HG03039 (cell line): ENCODE results near the gene ARID3A.

Source experiments
- ATAC-seq: cut with Tn5 transposase; IDR thresholded peaks from one replicate; pipeline ENCODE4 v1.9.1; 2021; ENCODE audit warnings: mild to moderate bottlenecking, moderate library complexity; ENCODE audit not compliant: unreplicated experiment

Gene ARID3A

DNA sequence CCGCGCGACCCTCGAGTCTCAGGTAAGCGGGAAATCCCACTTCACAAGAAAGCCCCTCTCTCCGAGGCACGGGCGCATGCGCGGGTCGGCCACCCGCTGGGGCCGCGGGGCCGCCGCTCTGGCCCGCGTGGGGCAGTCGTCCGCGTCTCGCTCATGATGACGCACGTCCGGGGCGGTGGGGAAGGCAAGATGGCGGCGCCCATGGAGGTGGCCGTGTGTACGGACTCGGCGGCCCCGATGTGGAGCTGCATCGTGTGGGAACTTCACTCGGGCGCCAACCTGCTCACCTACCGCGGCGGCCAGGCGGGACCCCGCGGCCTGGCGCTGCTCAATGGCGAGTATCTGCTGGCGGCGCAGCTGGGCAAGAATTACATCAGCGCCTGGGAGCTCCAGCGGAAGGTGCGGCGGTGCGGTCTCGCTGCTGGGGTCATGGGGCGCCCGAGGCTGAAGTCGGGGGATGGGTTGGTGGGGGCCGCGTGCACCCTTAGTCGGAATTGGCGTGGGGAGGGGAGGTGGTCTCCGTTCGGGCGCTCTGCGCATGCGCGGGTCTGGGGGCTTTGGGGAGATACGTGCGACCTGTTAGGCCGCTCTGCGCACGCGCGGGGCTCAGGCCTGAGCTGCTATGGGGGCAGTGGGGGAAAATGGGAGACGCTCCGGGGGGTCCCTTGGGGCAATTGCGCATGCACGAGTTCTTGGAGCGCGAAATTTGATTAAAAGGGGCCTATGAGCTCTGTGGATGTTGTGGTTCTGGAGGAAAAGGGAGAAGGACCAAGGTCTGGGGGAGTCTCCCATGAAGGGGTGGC lies 58.5 kb downstream of the ARID3A start, which contains the start of gene WDR18:
Gene WDR18, plus strand, starts transcription at position 181 of the 803 bp plus-strand sequence. Its CDS starts 9 bp downstream, at position 190.
- no peak for ATAC-seq

DNA sequence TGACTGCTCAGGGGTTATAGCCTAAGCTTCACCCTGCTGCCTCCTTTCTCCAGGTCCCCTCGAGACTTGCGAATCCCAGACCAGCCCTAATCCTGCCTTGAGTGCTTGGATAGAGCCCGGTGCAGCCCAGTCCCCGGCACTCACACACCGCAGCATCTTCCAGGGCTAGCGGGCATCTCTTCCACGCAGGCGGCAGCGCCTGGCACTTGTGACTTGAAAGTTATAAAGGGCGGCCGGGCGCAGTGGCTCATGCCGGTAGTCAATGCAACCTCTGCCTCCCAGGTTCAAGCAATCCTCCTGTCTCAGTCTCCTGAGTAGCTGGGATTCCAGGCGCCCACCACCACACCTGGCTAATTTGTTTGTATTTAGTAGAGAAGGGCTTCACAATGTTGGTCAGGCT lies 60.2 kb downstream of the ARID3A start:
- no peak for ATAC-seq

DNA sequence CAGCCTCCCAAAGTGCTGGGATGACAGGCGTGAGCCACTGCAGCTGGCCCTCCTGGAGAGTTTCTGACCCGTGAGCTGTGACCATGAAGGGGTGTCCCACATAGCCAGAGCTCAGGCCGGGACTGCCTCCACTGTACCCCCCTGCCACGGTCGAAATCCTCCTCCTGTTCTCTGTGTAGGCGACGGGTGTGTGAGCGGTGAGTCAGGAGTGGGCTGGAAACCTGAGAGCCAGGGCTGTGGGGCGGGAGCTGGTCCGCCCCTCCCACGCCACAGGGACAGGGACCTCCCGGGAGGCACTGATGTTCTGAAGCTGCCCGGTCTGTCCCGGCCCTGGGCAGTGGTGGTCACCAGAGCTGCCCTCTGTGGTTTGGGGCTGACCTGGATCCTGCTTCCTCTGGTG lies 62.2 kb downstream of the ARID3A start:
- ATAC-seq, result no peak

DNA sequence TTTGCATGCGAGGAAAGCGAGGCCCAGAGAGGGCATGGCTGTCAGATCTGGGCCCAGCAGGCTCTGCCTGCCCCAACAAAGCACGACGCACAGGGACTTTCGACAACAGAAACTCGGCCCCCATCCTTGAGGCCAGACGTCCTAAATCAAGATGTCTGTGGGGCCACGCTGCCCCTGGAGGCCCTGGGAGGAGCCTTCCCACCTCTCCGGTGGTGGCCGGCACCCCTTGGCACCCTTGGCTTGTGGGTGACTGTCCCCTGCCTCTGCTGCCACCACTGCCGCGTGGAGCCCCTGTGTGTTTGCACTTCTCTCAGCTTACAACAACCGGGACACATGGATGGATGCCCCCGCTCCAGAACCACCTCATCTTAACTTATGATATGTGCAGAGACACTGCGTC lies 62.7 kb downstream of the ARID3A start:
- no peak for ATAC-seq

DNA sequence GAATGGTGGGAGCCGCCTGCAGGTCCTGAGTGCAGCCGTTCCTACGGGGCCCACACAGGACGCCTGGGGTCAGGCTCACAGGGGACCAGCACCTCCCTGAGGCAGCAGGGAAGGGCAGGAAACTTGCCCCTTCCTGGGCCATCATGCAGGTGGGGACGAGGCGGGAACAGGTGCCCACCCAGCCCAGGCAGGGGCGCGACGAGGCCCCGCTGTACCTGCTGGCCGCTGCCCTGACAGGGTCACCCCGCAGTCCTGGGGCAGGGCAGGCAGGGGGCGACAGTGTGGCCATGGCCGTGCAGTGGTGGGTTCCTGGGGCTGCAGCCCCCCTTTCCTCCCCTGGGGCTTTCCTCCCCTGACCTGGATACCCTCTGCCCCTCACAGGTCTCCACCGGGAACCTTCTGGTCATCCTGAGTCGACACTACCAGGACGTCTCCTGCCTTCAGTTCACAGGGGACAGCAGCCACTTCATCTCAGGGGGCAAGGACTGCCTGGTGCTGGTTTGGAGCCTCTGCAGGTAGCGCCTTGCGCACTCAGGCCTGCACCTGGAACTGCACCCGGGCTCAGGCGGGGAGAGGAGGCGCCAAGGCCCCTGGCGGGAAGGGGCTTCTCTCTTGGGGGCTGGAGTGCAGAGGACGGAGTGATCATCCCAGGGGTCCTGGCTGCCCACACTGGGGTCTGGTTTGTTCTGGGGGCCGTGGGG lies 63.7 kb downstream of the ARID3A start:
- ATAC-seq, result no peak

DNA sequence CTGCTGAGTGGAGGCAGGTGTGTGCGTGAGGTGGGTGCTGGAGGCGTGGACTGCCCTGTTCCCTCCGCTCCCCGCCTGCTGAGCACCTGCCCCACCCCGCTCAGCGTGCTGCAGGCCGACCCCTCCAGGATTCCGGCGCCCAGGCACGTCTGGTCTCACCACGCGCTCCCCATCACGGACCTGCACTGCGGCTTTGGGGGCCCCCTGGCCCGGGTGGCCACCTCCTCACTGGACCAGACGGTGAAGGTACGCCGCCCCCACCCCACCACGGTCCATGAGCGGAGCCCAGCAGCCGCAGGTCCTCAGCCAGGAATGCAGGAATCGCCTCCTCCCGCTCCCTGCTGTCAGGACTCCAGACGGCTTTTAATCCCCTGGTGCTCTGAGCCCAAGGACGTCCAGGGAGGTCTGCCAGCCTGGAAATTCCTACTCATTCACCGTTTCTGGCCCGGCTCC lies 64.3 kb downstream of the ARID3A start:
- no peak for ATAC-seq

DNA sequence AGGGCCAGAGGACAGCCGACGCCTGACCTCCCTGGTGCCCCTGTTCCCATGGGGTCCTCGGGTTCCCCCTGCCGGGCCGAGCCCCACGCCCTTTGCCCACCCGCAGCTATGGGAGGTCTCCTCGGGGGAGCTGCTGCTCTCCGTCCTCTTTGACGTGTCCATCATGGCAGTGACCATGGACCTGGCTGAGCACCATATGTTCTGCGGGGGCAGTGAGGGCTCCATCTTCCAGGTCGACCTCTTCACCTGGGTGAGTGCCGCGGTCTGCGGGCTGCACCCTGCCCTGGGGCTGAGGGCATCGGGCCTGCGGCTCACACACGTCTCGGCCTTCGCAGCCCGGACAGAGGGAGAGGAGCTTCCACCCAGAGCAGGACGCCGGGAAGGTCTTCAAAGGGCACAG lies 64.9 kb downstream of the ARID3A start:
- ATAC-seq, result no peak

DNA sequence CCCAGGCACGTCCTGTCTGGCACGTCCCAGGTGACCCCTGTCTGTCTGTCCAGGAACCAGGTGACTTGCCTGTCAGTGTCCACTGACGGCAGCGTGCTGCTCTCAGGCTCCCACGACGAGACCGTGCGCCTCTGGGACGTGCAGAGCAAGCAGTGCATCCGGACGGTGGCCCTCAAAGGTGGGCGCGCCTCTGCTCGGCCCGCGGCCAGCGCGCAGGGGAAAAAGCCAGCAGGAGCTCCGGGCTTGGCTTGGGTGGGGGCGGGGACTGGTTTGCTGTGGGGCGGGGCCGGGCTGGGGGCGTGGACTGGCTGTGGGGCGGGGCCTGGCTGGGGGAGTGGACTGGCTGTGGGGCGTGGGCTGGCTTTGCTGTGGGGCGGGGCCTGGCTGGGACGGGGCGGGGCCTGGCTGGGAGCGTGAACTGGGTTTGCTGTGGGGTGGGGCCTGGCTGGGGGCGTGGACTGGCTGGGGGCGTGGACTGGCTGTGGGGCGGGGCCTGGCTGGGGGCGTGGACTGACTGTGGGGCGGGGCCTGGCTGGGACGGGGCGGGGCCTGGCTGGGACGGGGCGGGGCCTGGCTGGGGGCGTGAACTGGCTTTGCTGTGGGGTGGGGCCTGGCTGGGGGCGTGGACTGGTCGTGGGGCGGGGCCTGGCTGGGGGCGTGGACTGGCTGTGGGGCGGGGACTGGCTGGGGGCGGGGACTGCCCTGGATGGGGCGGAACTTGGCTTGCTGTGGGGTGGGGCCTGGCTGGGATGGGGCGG lies 65.5 kb downstream of the ARID3A start:
- no peak for ATAC-seq

DNA sequence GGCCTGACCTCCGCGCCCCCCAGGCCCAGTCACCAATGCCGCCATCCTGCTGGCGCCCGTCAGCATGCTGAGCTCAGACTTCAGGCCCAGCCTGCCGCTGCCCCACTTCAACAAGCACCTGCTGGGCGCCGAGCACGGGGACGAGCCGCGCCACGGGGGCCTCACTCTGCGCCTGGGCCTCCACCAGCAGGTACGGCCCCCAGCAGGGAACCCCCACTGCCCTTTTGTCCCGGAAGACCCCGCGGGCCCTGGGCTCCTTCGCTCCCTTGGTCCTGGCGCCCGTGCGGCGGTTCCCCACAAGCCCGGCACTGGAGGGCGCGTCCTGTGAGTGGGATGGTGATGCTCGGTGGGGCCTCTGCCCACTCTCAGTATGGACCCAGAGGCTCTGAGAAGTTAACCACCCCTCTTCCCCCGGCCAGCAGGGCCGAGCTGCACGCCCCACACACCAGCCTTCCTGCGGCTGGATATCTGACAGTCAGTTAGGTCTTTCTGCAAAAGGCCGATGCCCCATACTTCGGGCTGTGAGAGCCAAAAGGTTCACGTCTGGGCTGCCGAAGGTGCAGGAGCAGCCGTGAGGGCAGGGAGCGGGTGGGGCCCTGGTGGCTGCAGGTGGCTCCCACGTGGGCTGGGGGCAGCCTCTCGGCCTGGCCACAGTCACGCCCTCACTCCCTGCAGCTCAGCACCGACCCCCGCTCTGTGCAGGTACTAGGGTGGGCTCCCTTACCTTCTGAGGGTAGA lies 66.3 kb downstream of the ARID3A start:
- ATAC-seq, result no peak

DNA sequence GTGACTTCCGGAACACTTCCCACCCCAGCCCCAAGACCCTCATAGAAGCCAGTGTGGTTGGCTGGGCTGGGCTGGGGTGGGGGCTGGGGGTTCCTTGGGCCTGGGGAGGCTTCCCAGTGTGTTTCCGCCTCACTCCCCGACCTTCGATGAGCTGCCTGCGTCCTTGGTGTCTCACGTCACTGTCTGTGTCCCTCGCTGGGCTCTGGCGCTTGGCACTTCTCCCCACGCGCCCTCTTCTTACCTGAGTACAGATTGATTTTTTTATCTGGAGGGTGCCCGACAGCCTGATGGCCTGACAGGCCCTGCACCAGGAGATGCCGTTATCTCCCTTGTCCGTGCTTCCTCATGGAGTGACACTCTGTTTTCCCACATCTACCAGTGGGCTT lies 66.8 kb downstream of the ARID3A start:
- ATAC-seq, result no peak

DNA sequence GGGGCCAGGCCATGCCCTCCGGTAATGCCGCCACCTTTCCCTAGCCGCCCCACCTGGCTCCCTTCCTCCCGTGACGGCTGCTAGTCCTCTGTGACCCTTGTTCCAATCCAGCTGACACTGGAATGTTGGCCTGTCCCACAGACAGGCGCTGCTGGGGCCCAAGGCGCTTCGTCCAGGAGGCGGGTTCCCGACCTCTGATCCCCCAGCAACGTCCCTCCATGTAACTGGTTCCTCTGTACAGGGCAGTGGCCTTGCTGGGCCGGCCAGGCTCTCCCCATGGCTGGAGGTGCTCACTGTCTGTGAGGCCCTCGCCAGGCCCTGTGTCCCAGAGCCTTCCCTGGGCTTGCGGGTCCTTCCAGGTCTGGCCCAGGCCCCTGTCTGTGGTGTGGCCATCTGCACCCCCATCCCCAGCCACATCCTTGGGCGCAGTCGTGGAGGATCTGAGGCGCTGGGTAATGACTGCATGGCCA lies 67.6 kb downstream of the ARID3A start:
- ATAC-seq, result no peak

DNA sequence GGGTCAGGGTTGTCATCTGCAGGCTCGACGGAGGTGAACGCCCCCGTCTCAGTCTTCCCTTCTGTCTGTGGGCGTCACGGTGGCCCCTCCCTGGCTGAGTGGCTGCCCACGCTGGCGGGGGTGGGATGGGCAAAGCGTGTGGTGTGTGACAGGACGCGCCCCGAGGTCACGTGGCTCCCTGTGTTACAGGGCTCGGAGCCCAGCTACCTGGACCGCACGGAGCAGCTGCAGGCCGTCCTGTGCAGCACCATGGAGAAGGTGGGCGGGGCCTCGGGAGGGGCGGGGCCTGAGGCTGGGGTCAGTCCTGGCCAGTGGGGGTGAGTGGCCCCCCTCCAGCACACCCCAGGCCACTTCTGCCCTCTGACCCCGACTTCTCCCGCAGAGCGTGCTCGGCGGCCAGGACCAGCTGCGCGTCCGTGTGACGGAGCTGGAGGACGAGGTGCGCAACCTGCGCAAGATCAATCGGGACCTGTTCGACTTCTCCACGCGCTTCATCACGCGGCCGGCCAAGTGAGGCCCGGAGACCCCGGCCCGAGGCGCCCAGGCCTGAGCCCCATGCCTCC lies 68.1 kb downstream of the ARID3A start:
- no peak for ATAC-seq

DNA sequence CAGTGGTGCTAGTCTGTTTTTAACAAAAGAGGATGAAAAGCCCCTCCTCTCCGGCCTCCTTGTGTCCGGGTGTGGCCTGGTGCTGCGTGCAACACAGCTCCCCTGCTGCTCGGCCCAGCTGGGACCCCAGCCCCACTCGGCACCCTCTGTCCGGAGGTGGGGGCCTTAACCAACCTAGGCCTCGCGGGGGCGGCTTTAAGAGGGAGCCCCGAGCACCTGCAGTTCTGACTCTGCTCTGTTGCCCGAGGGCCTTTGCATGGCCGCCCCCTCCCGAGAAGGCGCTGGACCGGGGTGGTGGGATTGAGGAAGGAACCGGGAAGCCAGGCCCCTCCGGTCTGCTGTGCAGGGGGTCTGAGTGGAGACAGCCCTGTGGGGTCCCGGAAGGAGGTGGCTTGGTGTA lies 68.7 kb downstream of the ARID3A start:
- ATAC-seq, result no peak

DNA sequence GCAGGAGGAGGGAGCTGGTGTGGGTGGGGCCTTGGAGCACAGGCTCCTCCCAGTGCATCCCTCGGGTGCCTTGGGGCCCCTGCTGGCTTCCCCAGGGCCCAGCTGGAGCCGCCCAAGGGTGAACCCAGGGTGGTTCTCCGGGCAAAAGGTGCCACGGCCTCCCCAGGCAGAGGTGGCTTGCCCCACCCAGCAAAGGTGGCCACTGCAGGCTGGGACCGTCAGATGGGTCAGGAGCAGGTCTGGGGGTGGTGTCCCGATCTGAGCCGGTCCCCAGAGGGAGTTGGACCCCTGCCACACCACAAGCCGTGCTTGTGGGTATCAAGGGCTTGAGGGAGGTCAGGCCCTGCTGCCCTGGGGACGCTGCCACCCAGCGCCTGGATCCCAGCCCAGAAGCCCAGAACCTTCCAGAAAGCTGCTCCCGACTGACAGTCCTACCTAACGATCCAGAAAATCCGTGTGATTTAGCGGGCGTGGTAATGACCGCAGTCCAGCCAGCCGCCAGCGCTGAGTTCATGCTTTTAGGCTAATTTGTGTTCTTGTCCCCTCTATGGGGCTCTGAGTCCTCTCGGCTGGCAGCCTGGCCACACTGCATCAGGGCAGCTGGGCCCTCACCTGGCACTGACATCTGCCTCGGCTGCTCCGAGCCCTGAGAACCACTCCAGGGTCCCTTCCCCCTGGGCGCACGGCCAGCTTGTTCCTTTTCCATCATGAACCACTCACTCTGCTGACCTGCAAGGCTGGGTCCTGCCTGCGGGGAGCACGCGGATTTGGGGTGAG lies 69.4 kb downstream of the ARID3A start:
- ATAC-seq, result no peak

DNA sequence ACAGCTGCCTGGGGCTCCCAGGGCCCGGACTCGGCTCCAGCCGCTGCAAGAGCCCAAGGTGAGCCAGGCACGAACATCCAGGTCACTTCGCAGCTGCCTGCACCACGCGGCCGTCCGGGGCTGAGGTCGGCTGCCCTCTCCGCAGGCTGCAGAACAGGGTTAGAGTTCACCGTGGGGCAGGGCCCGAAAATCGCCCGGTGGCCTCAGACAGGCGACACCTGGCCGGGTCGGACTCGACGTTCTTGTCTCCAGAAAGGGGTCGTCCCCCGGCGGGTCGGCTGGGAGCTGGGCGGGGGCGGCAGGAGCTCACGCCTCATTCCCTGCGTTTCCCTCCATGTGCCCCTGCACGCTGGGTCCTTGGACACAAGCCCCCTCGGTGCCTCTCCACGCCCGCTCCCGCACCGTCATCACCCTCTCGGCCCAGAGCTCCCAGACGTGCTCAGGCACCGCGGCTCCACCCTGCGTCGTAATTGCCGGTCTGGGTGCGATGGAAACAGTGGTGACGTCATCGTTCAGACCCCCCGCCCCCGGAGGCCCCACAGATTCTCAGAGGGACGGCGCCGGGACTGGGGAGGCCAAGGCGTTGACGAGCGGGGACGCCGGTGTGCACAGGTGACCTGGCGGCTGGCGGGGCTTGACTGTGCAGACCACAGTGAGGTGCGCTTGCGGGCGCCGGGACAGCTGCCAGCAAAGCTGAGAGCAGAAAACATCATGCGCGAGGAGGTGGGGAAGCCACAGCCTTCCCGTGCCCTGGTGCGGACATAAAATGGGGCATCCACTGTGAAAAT lies 70.4 kb downstream of the ARID3A start:
- ATAC-seq, result no peak

DNA sequence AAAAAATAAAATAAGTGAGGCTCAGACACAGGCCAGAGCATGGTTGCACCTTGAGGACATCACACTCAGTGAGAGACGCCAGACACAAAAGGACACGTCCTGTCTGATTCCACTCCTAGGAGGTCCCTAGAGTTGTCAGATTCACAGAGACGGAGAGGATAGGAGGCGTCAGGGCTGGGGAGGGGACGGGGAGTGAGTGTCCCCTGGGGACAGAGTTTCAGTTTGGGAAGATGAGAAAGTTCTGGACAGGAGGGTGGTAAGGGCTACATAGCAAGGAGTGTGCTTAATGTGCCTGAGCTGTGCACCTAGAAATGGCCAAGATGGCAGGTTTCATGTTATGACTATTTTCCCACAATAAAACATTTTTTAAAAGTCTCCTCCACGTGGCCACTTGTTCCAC lies 72.2 kb downstream of the ARID3A start:
- ATAC-seq, result no peak

DNA sequence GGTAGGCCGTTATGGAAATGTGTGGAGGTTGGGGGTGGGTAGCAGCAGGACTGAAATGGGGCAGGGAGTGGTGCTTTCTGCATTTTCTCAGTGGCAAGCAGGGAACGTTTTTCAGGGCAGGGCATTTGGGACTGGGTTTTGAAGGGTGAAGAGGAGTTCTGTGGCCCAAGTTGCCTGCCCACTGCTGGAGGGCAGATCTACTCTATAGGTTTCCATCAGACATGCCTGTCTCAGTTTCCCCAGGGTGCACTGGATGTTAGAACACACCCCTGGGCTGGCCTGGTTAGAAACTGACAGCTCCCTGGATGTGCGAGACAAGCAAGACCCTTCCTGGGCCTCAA lies 73.5 kb downstream of the ARID3A start:
- ATAC-seq, result no peak

DNA sequence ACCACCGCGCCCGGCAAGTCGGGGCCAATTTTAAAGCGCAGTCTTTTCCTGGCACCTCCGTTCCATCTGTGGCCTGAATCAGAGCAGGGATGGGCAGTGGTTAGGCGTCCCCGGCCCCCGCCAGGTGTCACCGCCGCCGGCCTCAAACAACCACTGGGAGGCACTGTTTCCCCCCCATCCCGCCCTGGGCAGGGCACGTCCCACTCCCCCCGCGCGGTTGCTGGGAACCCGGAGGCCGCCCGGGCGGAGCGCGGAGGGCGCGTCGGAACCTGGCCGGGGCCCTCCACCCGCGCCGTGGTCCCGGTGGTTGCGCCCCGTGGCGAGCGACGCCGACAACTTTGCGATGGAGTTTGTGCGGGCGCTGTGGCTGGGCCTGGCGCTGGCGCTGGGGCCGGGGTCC lies 74.3 kb downstream of the ARID3A start, which contains the start of gene GRIN3B:
Gene GRIN3B, plus strand, starts transcription at position 325 of the 400 bp plus-strand sequence. Its CDS starts 19 bp downstream, at position 344.
- no peak for ATAC-seq
